ENCODE measurements around the gene TUG1.

The TUG1 gene

GRCh38 chr22:30947816-30948454, 21.1 kb upstream of the TUG1 start:
- DNase-seq, result peak; percentile 53

GRCh38 chr22:30948930-30949342, 20.1 kb upstream of the TUG1 start:
- DNase-seq, result peak; percentile 32

GRCh38 chr22:30949934-30950660, 19.0 kb upstream of the TUG1 start:
- no peak for DNase-seq

GRCh38 chr22:30953206-30953605, 15.9 kb upstream of the TUG1 start:
- no peak for DNase-seq

GRCh38 chr22:30955153-30955552, 13.9 kb upstream of the TUG1 start:
- no peak for DNase-seq

- DNase-seq, result no peak
Measured at GRCh38 chr22:30964858-30965257, 4.2 kb upstream of the TUG1 start.

GRCh38 chr22:30968015-30968923, 796 bp upstream of the TUG1 start, which contains the start of gene MORC2:
MORC2 (minus strand) TSS chr22:30968774; CDS start chr22:30967889, 885 bp downstream.
- no peak for DNase-seq

- no peak for DNase-seq
Measured at GRCh38 chr22:30969532-30970355, 679 bp downstream of the TUG1 start.

GRCh38 chr22:30970356-30970746, 1.3 kb downstream of the TUG1 start:
- no peak for DNase-seq

GRCh38 chr22:30978304-30978962, 9.4 kb downstream of the TUG1 start:
- no peak for DNase-seq

- no peak for DNase-seq
Measured at GRCh38 chr22:30979932-30980331, 10.9 kb downstream of the TUG1 start.

GRCh38 chr22:30982512-30982911, 13.4 kb downstream of the TUG1 start:
- DNase-seq, result no peak

- DNase-seq, result no peak
Measured at GRCh38 chr22:30984317-30984716, 15.3 kb downstream of the TUG1 start.

GRCh38 chr22:30985561-30986208, 16.6 kb downstream of the TUG1 start:
- no peak for DNase-seq

- DNase-seq, result no peak
Measured at GRCh38 chr22:30989474-30989873, 20.4 kb downstream of the TUG1 start.

GRCh38 chr22:30990690-30991089, 21.6 kb downstream of the TUG1 start:
- no peak for DNase-seq

- no peak for DNase-seq
Measured at GRCh38 chr22:30992565-30992964, 23.5 kb downstream of the TUG1 start.

GRCh38 chr22:30994960-30995359, 25.9 kb downstream of the TUG1 start:
- no peak for DNase-seq

- no peak for DNase-seq
Measured at GRCh38 chr22:30996462-30996861, 27.4 kb downstream of the TUG1 start.

- DNase-seq, result no peak
Measured at GRCh38 chr22:30998329-30998728, 29.3 kb downstream of the TUG1 start.

- DNase-seq, result no peak
Measured at GRCh38 chr22:31001124-31001770, 32.2 kb downstream of the TUG1 start.
